GM12878 (cell line): ENCODE results near the gene CCL20. TPM values are rescaled to one million over a fixed set of nuclear protein-coding genes. Genes with fewer than 3 reads are reported as not detected.
A peak's percentile ranks its signal among the peaks of the same experiment; 100 is the strongest.

Experiments
- ATAC-seq: fragments of 200-7000 bp; cut with Tn5 transposase; 3 replicates; pipeline ENCODE4 v1.9.1; 2020; ENCODE audit warnings: mild to moderate bottlenecking, moderate library complexity
- BruUV-seq: library from RNA; stranded (reverse); fragments of 400-500 nt; replicated peaks from 2 replicates; lab custom pipeline; 2021; lab: Mats Ljungman, UMichigan
- CTCF ChIA-PET: fragments of 300-600 bp; sonication (Branson Sonifier 250); formaldehyde crosslinking; extraction: SDS; loops from one replicate; lab custom pipeline; 2021; ENCODE audit warnings: inconsistent platforms; lab: Yijun Ruan, JAX
- POLR2A ChIA-PET: fragments of 350-600 bp; formaldehyde crosslinking; extraction: SDS; loops from one replicate; lab custom pipeline; 2021; ENCODE audit warnings: inconsistent platforms; lab: Charles Lee
- RAD21 ChIA-PET: fragments of 300-600 bp; sonication (Branson Sonifier 250); formaldehyde crosslinking; loops from one replicate; lab custom pipeline; 2023; ENCODE audit warnings: antibody characterized with exemption; ENCODE audit not compliant: unreplicated experiment; lab: Charles Lee
- SMC1A ChIA-PET: fragments of 300-600 bp; sonication (Branson Sonifier 250); formaldehyde crosslinking; loops from one replicate; lab custom pipeline; 2023; ENCODE audit not compliant: unreplicated experiment, uncharacterized antibody; lab: Charles Lee
- DNase-seq: peaks from one replicate; pipeline ENCODE4 v3.0.0-alpha.2; 2011; ENCODE audit warnings: low read depth, low spot score
- FAIRE-seq: peaks from 3 replicates; lab custom pipeline; 2011; peaks lifted over from hg19 to GRCh38; lab: Jason Lieb, UNC
- H2AFZ ChIP-seq: 2 replicates; pipeline ENCODE4 v1.6.0; 2011; ENCODE audit warnings: low read depth, low read length, control low read depth; ENCODE audit not compliant: control insufficient read depth
- H3K27ac ChIP-seq: 2 replicates; pipeline ENCODE4 v1.5.1; 2011; ENCODE audit warnings: control low read depth; ENCODE audit not compliant: control insufficient read depth, insufficient read depth
- H3K27me3 ChIP-seq, 2 experiments: replicated peaks in 1 of 2; 2 replicates each; pipeline versions ENCODE4 v1.6.0 to v1.6.1; 2011; ENCODE audit warnings: low read length in 1 of 2; ENCODE audit not compliant: control insufficient read depth in 2 of 2, insufficient read depth in 2 of 2
- H3K36me3 ChIP-seq, 2 experiments: 2 replicates each; pipeline ENCODE4 v1.5.1; 2011; ENCODE audit warnings: low read length in 1 of 2; ENCODE audit not compliant: control insufficient read depth in 2 of 2, insufficient read depth in 2 of 2
- H3K4me1 ChIP-seq: 2 replicates; pipeline ENCODE4 v1.6.1; 2011; ENCODE audit warnings: mild to moderate bottlenecking, low read length, moderate library complexity, mixed read lengths; ENCODE audit not compliant: control insufficient read depth, insufficient read depth
- H3K4me2 ChIP-seq: 2 replicates; pipeline ENCODE4 v1.6.0; 2011; ENCODE audit warnings: control low read depth; ENCODE audit not compliant: control insufficient read depth, insufficient read depth
- H3K4me3 ChIP-seq: fragments of 200-600 bp; sonication (generic); 2 replicates; pipeline ENCODE4 v1.5.1; 2016
- H3K79me2 ChIP-seq: 2 replicates; pipeline ENCODE4 v1.6.0; 2011; ENCODE audit warnings: low read length; ENCODE audit not compliant: control insufficient read depth, insufficient read depth
- H3K9ac ChIP-seq: 2 replicates; pipeline ENCODE4 v1.8.0; 2011; ENCODE audit warnings: low read length, control low read depth, mixed read lengths; ENCODE audit not compliant: control insufficient read depth, insufficient read depth
- H3K9me3 ChIP-seq: replicated peaks from 3 replicates; pipeline ENCODE4 v1.5.1; 2011; ENCODE audit warnings: mild to moderate bottlenecking, low read length; ENCODE audit not compliant: control insufficient read depth, insufficient read depth
- H4K20me1 ChIP-seq: 2 replicates; pipeline ENCODE4 v1.6.0; 2011; ENCODE audit not compliant: control insufficient read depth, insufficient read depth
- BRCA1 ChIP-seq: IDR thresholded peaks from 2 replicates; pipeline ENCODE4 v1.6.1; 2011; ENCODE audit warnings: low read depth, low read length, improper control_type of control experiment
- CBFB ChIP-seq: IDR thresholded peaks from 2 replicates; pipeline ENCODE4 v1.6.1; 2016; ENCODE audit warnings: antibody characterized with exemption, low read depth
- DPF2 ChIP-seq: fragments of 450-650 bp; IDR thresholded peaks from 2 replicates; pipeline ENCODE4 v1.6.1; 2017; ENCODE audit warnings: mild to moderate bottlenecking
- EED ChIP-seq: sonication (generic); IDR thresholded peaks from 2 replicates; pipeline ENCODE4 v1.6.1; 2016; ENCODE audit warnings: antibody characterized with exemption, low read depth
- GABPA ChIP-seq: IDR thresholded peaks from 2 replicates; pipeline ENCODE4 v1.6.1; 2014; ENCODE audit warnings: antibody characterized with exemption, low read depth, mild to moderate bottlenecking, inconsistent platforms
- MEF2A ChIP-seq: IDR thresholded peaks from 2 replicates; pipeline ENCODE4 v1.6.1; 2011; ENCODE audit warnings: low read depth, mild to moderate bottlenecking, low read length, moderate library complexity; ENCODE audit not compliant: insufficient read depth
- NFIC ChIP-seq: IDR thresholded peaks from 2 replicates; pipeline ENCODE4 v1.6.1; 2012; ENCODE audit warnings: low read depth, mild to moderate bottlenecking, inconsistent platforms, low read length, moderate library complexity
- RUNX3 ChIP-seq: IDR thresholded peaks from 2 replicates; pipeline ENCODE4 v1.6.1; 2012; ENCODE audit warnings: low read length, inconsistent platforms
- STAT3 ChIP-seq: IDR thresholded peaks from 2 replicates; pipeline ENCODE4 v1.6.1; 2011; ENCODE audit warnings: low read depth, low read length, improper control_type of control experiment
- TAF1 ChIP-seq: IDR thresholded peaks from 2 replicates; pipeline ENCODE4 v1.6.1; 2011; ENCODE audit warnings: mild to moderate bottlenecking, low read depth, low read length, borderline replicate concordance
- TARDBP ChIP-seq: IDR thresholded peaks from 2 replicates; pipeline ENCODE4 v1.6.1; 2016; ENCODE audit warnings: borderline replicate concordance
- TCF3 ChIP-seq: IDR thresholded peaks from 2 replicates; pipeline ENCODE4 v1.6.1; 2012; ENCODE audit warnings: low read depth, mild to moderate bottlenecking, low read length, borderline replicate concordance; ENCODE audit not compliant: insufficient read depth
- YY1 ChIP-seq: IDR thresholded peaks from 2 replicates; pipeline ENCODE4 v1.6.1; 2011; ENCODE audit warnings: low read depth, mild to moderate bottlenecking, low read length
- WGBS: methylation state at CpG from one replicate; pipeline ENCODE4 v1.1.6; 2016; ENCODE audit warnings: low lambda C conversion rate; ENCODE audit not compliant: insufficient replicate concordance, insufficient coverage; ENCODE audit errors: missing lambda C conversion rate; 5-methylcytosine and 5-hydroxymethylcytosine counted together
- in situ Hi-C: fragments of 300-500 bp; cut with MboI; formaldehyde crosslinking; loops from 9 replicates; pipeline ENCODE4 v1.14.3; 2018; ENCODE audit warnings: mixed read lengths
- intact Hi-C: fragments of 100-400 bp; cut with micrococcal nuclease; formaldehyde crosslinking; loops from one replicate; pipeline ENCODE4 v1.14.2; 2022; ENCODE audit not compliant: unreplicated experiment
- polyA plus RNA-seq, 11 experiments: library from polyadenylated mRNA; depleted of rRNA in 4 of 11; unstranded in 6 of 11; stranded (reverse) in 5 of 11; fragments of >200 nt; fragmentation: Nextera tagmentation in 4 of 11; fragmentation: Illumina TruSeq in 1 of 11; extraction: Ambion mirVana in 4 of 11; extraction: Trizol in 1 of 11; gene quantifications; 1 replicate in 1 of 11; 2 replicates in 10 of 11; pipeline versions ENCODE4 v1.2.1 to v1.2.3, GENCODE V29; 2011 to 2016; ENCODE audit warnings: inconsistent platforms in 2 of 11, missing spikeins in 2 of 11, low read depth in 1 of 11
- total RNA-seq, 4 experiments: library from RNA; depleted of rRNA in 3 of 4; stranded (reverse); fragments of >200 nt in 3 of 4; fragmentation: Illumina TruSeq in 1 of 4; extraction: Trizol in 1 of 4; gene quantifications; 2 replicates each; pipeline versions ENCODE4 v1.2.1 to v1.2.3, GENCODE V29; 2013 to 2021
- TF ChIP-seq, protein P1 (sequence below): fragments of 150-350 bp; IDR thresholded peaks from 2 replicates; pipeline ENCODE4 v1.6.1; 2016; ENCODE audit warnings: low read depth, low read length

CCL20 gene
- total and polyA plus RNA-seq, 10 of the 15 experiments (the other 5 are each of a cell fraction or from before 2014, with no cell fraction given), result 5.5 to 35.7 (median 15.6) TPM

DNA sequence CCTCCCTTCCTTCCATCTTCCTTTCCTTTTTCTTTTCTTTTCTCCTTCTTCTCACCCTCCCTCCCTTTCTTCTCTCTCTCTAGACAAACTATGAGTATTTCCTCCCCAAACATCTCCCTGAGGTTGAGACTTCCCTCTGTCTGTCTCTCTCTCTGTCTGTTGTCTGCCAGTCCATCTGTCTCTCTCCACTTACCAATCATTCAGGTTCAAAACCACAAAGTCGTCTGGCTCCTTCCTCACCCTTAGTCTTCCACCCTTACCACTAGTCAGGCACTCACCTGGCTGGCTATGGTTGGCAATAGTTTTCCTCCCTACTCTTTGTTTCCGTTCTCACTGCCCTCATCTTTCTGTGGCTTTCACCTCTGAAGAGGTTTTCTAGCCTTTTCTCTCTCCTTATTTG, 12.9 kb downstream of the CCL20 start:
- TF ChIP-seq RUNX3, result peak; percentile 10; the same call in 1 of the 2 replicates
- no peak for TF ChIP-seq MEF2A
- FAIRE-seq, result no peak
- RAD21 ChIA-PET, result interaction anchor here (0.8 to 0.9 kb wide), 2 partner anchors 35 to 47 kb away, joined by 3 to 4 read pairs; no protein-coding TSS in a partner anchor

DNA sequence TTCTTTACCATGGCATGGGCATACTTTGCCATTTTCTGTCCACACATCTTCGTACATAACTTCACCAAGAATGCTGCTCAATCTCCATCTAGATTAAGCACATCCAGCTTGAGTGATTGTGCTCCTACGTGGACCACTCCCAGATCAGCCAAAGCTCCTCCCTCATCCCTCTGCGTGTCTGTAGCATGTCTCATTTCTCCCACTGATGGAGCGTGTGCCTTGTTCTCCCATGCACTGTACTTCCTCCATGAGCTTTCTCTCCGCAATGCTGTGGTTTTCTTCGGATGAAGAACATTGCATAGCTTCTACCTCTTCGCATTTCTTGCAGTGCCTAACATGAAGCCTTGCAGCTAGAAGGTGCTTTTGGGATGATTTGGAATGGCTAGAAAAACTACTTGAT, 13.5 kb downstream of the CCL20 start:
- intact Hi-C loops (no loop called here), in situ Hi-C loops (no loop called here)
- Histone ChIP-seq H3K9ac (no peak overlapping the region), H3K27me3 (no peaks in the 10 kb centered on the region), H3K4me3 (no peak overlapping the region), H3K27ac (no peak overlapping the region), H2AFZ (no peak overlapping the region), H3K4me1 (no peaks in the 10 kb centered on the region), H3K79me2 (no peaks in the 10 kb centered on the region), H3K9me3 (no peaks in the 10 kb centered on the region), H4K20me1 (no peaks in the 10 kb centered on the region), H3K36me3 (no peaks in the 10 kb centered on the region), H3K4me2 (no peak overlapping the region)
- SMC1A ChIA-PET, result interaction anchor here (1.0 to 1.7 kb wide), 5 partner anchors 20 to 35 kb away, joined by 3 to 7 read pairs (median 3); no protein-coding TSS in a partner anchor
- no peak for DNase-seq
- CTCF ChIA-PET, result interaction anchor here (1.5 to 2.0 kb wide), 2 partner anchors 11 to 35 kb away, joined by 4 to 5 read pairs; no protein-coding TSS in a partner anchor
- POLR2A ChIA-PET, result interaction anchor here (0.5 to 1.4 kb wide), 3 partner anchors 14 to 20 kb away, joined by 3 read pairs; partner anchors contain the start of gene CCL20
- RAD21 ChIA-PET, result interaction anchor here (0.8 to 0.9 kb wide), 2 partner anchors 34 to 48 kb away, joined by 3 to 4 read pairs; no protein-coding TSS in a partner anchor
- ATAC-seq, result no peak
- no TSS peak for BruUV-seq
- FAIRE-seq, result no peak
- WGBS, result 56% methylated on average over 7 of the region's 7 CpGs
- TF ChIP-seq, protein P1, sequence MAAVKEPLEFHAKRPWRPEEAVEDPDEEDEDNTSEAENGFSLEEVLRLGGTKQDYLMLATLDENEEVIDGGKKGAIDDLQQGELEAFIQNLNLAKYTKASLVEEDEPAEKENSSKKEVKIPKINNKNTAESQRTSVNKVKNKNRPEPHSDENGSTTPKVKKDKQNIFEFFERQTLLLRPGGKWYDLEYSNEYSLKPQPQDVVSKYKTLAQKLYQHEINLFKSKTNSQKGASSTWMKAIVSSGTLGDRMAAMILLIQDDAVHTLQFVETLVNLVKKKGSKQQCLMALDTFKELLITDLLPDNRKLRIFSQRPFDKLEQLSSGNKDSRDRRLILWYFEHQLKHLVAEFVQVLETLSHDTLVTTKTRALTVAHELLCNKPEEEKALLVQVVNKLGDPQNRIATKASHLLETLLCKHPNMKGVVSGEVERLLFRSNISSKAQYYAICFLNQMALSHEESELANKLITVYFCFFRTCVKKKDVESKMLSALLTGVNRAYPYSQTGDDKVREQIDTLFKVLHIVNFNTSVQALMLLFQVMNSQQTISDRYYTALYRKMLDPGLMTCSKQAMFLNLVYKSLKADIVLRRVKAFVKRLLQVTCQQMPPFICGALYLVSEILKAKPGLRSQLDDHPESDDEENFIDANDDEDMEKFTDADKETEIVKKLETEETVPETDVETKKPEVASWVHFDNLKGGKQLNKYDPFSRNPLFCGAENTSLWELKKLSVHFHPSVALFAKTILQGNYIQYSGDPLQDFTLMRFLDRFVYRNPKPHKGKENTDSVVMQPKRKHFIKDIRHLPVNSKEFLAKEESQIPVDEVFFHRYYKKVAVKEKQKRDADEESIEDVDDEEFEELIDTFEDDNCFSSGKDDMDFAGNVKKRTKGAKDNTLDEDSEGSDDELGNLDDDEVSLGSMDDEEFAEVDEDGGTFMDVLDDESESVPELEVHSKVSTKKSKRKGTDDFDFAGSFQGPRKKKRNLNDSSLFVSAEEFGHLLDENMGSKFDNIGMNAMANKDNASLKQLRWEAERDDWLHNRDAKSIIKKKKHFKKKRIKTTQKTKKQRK, result no peak
- TF ChIP-seq TAF1 (no peak), CBFB (no peak), STAT3 (no peak), NFIC (no peak), TCF3 (no peak), DPF2 (no peak), TARDBP (no peak), BRCA1 (no peak), GABPA (no peak), EED (no peak), YY1 (no peak)

More for the DNA sequence above, 12.9 kb downstream of the CCL20 start:
- Histone ChIP-seq H3K79me2 (no peaks in the 10 kb centered on the region), H3K4me2 (no peak overlapping the region), H3K4me3 (no peak overlapping the region), H3K9me3 (no peaks in the 10 kb centered on the region), H3K9ac (no peak overlapping the region), H4K20me1 (no peaks in the 10 kb centered on the region), H3K27me3 (no peaks in the 10 kb centered on the region), H3K4me1 (no peaks in the 10 kb centered on the region), H3K27ac (no peak overlapping the region), H2AFZ (no peak overlapping the region), H3K36me3 (no peaks in the 10 kb centered on the region)
- ChIA-PET SMC1A (interaction anchor here (1.0 to 1.7 kb wide), 4 partner anchors 20 to 34 kb away, joined by 3 to 7 read pairs (median 4); no protein-coding TSS in a partner anchor), CTCF (interaction anchor here (1.5 to 2.0 kb wide), 2 partner anchors 11 to 36 kb away, joined by 4 to 5 read pairs; no protein-coding TSS in a partner anchor), POLR2A (interaction anchor here (0.5 to 1.1 kb wide), 3 partner anchors 13 to 20 kb away, joined by 3 read pairs; no protein-coding TSS in a partner anchor)
- BruUV-seq, result no TSS peak
- peak; percentile 31 for ATAC-seq
- in situ Hi-C loops, result no loop called here
- intact Hi-C loops, result no loop called here
- 0% methylated on average over 2 of the region's 2 CpGs for WGBS
- no peak for DNase-seq
